DMS153 treated with DMSO at 0.1 percent for 48 hours (cell line): Measurements from ENCODE around the gene B3GAT2.

Experiments used
- DNase-seq: peaks from one replicate; lab custom pipeline; 2025; ENCODE audit not compliant: unreplicated experiment; lab: John Stamatoyannopoulos, UW

B3GAT2 gene

DNA sequence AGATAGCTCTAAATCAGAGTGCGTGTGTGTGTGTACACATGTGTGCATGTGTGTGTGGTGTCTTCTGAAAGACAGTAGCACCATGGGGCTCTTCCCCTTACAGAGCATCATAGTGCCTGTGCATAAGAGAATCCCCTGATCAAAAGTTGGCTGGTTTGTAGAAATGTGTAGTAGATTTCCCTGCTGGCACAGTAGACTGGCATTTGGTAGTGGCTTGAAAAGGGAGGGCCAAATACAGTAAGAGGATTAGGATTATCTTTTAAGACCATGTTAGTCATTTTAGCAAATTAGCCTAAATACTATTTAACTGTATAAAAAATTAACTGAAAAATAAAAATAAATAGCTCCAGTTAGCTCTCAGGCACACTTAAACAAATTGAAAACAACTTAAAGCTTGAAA lies 112.6 kb downstream of the B3GAT2 start:
- DNase-seq, result no peak

DNA sequence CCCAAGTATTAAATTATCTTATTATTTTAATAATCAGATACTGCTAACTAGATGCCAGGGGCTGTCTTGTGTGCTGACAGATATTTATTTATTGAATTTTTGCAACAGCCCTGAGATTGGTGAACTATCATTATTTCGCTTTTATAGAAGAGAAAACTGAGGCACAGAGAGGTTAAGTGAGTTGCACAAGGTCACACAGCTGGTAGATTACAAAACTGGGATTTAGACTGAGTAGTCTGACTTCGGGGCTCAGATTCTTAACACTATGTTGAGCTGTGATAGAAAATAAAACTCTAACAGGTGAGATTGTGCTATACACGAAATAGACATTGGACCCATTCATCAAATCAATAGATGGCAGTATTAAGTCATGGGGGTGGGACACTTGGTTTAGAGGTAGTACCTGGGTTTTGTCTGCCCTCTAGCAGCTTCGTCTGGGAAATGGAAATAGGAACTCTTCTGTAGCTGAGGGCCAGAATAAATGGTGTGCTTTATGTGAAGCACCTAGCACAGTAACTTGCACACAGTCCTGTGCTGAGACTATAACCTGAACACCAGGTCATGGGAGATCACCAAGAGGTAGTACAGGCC lies 113.4 kb downstream of the B3GAT2 start:
- no peak for DNase-seq

DNA sequence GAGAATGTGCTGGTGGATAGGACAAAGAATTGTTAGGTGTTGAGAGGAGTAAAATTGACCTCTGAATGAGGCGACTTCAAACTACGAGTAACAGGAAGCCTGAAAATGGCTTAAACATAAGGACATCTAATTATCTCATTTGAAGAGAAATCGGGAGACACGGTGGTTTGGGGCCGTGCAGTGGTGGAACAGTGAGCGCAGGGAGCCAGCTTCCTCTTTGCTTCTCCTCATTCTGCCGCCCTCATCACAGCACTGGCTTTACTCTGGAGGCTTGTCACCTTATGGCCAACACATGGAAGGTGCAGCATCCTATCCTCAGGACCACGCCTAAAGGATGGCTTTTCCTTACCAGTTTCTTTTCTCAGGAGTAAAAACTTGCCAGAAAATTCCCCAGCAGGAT lies 114.3 kb downstream of the B3GAT2 start:
- no peak for DNase-seq

DNA sequence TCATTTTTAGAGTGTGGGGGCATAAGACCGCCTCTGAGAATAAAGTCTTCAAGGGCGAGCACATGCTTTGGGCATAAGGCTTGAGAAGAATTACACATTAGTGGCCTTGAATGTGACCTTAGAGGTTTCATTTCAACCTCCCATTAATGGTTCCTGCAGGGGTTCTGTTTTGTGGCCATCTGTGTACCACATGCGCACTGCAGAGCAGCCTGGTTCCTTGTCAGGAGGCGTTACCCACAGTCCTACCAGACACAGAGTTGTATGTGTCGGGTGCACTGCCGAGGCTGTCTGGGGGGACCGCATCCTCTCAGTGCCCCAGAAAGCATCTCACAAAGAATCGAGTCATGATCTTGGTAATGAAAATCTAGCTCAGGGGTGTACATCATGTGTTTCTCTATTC lies 115.7 kb downstream of the B3GAT2 start:
- no peak for DNase-seq

DNA sequence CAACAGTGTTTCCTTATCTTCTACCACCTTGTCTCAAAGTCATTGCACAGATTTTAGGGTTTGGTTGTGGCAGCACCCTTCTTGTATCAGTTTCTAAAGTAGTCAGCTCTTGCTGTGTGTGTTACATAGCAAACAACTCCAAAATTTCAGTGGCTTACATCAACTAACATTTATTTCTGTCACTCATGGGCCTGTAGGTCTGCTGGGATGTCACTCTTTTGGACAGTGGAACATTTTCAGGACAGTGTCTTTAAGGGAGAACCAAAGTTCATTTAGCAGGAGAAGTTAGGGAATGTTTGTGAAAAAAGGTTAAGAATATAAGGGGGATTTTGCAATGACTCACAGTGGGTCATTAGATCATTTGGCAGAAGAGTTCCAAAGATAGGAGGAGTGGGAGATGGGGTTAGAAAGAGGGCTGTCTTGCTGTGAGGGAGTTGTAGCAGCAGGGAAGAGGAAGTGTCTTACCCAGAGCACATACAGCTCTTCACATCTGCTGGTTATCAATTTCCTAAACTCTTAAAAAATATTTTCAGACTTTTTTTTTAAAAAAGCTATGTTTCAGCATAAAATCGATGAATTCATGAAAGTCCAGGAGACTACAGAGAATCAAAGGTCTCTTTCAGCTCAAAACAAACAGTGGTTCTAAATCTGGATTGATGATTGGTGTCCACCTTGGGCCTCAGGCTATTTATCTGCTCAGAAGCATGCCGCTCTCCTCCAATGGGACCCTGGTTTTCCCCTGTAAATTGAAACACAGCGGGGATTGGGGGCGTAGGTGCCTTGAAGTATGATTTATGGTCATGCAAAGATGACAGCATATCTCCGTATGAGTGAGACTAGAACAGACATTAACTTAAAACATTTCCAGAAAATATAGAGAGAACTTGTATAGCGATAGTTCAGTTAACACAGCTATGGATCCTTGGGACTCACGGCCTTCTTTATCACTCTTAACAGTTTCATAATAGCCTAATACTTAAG lies 117.3 kb downstream of the B3GAT2 start:
- no peak for DNase-seq

DNA sequence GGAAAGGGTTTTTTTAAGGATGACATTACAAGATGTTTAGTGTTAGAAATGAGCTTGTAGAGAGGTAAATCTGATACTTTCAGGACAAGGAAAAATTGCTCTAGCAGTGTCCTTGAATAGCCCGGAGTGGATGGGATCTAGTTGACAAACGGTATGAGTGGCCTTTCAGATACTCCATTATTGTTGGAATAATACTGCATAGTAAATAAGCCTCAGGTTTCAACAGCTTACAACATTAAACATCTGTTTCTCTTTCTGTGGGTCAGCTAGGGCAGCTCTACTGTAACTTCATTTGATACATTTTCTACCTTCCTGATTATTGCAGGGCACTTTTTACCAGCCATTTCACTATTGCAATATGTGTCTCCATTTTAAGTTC lies 118.0 kb downstream of the B3GAT2 start:
- peak; percentile 49 for DNase-seq

DNA sequence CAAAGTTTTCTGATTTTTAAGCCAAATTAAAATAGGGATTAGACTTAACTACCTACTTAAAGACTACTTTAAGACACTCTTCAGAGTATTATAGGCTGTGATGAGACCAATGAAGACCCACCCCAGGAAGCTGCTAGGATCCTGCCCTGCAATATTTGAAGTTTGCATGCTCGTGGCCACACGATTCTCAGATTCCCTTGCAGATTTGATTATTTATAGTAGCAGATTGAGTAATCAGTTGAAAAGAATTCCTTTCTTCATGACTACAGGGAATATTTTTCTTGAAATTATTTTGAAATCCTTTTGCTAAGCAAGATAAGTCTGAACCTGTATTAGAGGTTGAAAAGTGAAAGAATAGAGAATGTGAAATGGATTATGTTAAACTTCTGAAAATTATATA lies 122.3 kb downstream of the B3GAT2 start:
- no peak for DNase-seq

DNA sequence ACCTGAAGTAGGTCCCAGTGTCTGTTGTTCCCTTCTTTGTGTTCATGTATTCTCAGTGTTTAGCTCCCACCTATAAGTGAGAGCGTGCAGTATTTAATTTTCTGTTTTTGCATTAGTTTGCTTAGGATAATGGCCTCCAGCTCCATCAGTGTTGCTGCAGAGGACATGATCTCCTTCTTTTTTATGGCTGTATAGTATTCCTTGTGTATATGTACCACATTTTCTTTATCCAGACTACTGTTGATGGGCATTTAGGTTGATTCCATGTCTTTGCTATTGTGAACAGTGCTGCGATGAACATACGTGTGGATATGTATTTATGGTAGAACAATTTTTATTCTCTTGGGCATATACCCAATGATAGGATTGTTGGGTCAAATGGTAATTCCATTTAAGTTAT lies 125.4 kb downstream of the B3GAT2 start:
- no peak for DNase-seq

DNA sequence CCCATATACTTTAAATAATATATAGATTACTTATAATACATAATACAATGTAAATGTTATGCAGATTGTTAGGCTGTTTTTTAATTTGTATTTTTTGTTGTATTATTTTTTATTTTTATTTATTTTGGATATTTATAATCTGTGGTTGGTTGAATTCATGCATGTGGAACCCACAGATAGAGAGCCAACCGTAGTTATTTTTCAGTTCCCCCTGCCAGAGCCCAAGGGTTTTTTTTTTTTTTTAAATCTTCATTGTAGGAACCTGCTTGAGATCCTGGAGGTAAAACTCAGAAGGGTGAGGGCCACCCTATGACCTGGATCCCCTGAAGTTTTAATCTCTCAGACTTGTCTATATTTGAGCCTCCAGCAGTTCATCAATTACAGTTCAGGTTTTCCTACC lies 133.2 kb downstream of the B3GAT2 start:
- DNase-seq, result no peak

DNA sequence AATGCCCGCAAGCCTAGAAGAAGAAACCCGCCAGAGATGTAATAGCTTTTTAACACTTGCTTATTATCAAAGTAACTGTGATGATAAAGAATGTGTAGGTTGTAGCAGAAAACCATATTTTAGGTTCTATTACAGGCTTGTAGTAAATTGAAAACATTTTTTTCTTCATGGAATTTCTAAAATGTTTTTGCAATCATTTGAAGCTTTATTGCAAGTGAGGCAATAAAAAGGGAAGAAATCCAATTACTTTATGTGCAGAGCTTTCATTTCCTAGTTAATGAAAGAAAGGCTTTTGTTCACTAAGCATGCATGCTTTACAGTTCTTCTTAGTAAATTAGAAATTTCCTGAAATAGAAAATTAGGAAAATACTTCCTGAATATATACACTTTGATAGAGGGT lies 135.1 kb downstream of the B3GAT2 start:
- DNase-seq, result no peak

DNA sequence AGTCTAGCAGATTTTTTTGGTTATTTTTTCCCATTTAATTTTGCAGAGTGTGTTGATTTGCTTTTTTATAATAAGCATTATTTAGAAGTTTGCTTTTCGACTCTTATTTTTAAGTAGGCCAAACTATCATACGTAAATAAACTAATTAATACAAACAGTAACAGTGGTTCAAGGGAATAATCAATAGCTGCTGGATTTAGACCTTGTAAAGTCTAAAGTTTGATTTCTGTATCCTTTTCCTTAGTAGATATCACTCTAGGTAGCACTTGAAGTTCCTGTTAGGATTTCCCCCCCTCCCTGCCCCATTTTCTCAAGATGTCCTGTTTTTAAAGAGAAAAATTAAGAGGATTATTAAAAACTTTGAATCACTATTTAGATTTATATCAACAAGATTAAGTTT lies 136.1 kb downstream of the B3GAT2 start:
- DNase-seq, result no peak

DNA sequence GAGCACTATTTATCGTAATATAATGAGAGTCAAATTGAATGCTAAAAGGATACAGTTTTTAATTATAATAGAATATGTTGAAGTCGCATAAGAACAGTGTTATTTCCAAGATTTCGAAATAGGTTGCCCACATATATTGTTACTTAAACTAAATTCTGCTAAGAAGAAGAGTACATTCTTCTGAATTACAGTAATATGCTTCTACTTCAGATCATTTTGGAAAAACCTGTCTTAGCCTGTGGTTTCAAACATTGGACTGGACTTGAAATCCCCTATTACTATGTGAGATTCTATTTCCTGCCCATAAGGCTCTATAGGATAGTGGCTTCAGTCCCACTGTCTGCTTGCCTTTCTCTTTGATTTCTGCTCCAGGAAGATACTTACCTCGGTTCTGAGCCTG lies 137.2 kb downstream of the B3GAT2 start:
- DNase-seq, result no peak

DNA sequence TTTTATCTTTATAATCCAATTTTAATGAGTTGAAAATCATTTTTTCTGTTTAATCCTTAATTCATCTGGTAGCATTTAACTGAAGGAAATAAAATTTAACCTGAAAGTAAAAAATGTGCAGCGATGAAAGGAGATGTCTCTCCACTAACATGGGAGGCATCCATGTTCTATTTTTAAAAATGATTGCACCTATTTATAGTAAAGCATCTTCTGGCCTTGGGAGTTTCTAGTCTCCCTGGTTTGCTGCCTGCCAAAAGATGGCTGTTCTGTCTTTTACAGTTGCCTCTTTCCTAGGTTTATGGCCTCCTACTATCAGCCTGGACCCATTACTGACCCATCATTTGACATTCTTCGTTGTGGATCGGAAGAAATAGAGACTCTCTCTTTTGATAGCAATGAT lies 143.0 kb downstream of the B3GAT2 start:
- no peak for DNase-seq

DNA sequence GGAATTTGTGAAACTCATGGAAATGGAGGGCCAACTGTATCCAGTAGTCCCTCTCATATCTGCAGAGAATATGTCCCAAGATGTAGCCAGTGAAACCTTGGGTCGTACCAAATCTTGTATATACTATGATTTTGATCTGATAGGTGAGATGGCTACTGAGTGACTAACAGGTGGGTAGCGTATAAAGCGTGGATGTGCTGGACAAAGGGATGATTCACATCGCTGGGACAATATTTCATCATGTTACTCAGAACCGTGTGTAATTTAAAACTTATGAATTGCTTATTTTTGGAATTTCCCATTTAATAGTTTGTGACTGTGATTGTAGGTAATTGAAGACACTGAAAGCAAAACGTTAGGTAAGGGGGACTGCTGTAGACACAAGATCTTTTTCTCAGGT lies 145.1 kb downstream of the B3GAT2 start:
- DNase-seq, result no peak
